H54 (cell line): ENCODE data around the gene RCOR1.
A peak's percentile ranks its signal among the peaks of the same experiment; 100 is the strongest.
"Not testable (repeated sequence)": the region's sequence is repeated elsewhere in the genome, so short reads cannot be mapped to it uniquely, and the experiment has no call there.

Experiments
- DNase-seq: peaks from one replicate; pipeline ENCODE4 v3.0.0; 2011; ENCODE audit warnings: low spot score, mixed read lengths; ENCODE audit not compliant: insufficient read length
- FAIRE-seq: peaks from 3 replicates; lab custom pipeline; 2011; peaks lifted over from hg19 to GRCh38; lab: Jason Lieb, UNC
- POLR2A ChIP-seq: IDR thresholded peaks from 2 replicates; pipeline ENCODE4 v1.6.1; 2011; ENCODE audit warnings: low read depth, mild to moderate bottlenecking, low read length

RCOR1 gene

GRCh38 chr14:102593825-102594137 lies 1.3 kb downstream of the RCOR1 start:
- TF ChIP-seq POLR2A: no peak
- FAIRE-seq (no peak), DNase-seq (peak; percentile 33)

- DNase-seq: peak; percentile 84
- TF ChIP-seq POLR2A: no peak
- FAIRE-seq: peak; percentile 90
Measured at GRCh38 chr14:102594514-102595175, 2.2 kb downstream of the RCOR1 start.

GRCh38 chr14:102601378-102601925 lies 9.0 kb downstream of the RCOR1 start:
- FAIRE-seq: no peak
- no peak for TF ChIP-seq POLR2A
- DNase-seq: no peak

- no peak for DNase-seq
- no peak for TF ChIP-seq POLR2A
- no peak for FAIRE-seq
Measured at GRCh38 chr14:102602421-102603292, 10.2 kb downstream of the RCOR1 start.

GRCh38 chr14:102603293-102603907 lies 11.0 kb downstream of the RCOR1 start:
- FAIRE-seq (no peak), DNase-seq (no peak)
- TF ChIP-seq POLR2A: no peak

GRCh38 chr14:102604183-102604582 lies 11.7 kb downstream of the RCOR1 start:
- TF ChIP-seq POLR2A: no peak
- no peak for FAIRE-seq
- DNase-seq: no peak

- DNase-seq (no peak), FAIRE-seq (peak; percentile 78)
- no peak for TF ChIP-seq POLR2A
Measured at GRCh38 chr14:102605029-102605428, 12.6 kb downstream of the RCOR1 start.

- FAIRE-seq (no peak), DNase-seq (no peak)
- TF ChIP-seq POLR2A: no peak
Measured at GRCh38 chr14:102606296-102606695, 13.8 kb downstream of the RCOR1 start.

GRCh38 chr14:102608064-102608446 lies 15.6 kb downstream of the RCOR1 start:
- no peak for TF ChIP-seq POLR2A
- FAIRE-seq (peak; percentile 30), DNase-seq (no peak)

- no peak for FAIRE-seq
- no peak for DNase-seq
- TF ChIP-seq POLR2A: no peak
Measured at GRCh38 chr14:102610968-102611811, 18.7 kb downstream of the RCOR1 start.

GRCh38 chr14:102616318-102616717 lies 23.9 kb downstream of the RCOR1 start:
- FAIRE-seq: no peak
- no peak for TF ChIP-seq POLR2A
- DNase-seq: no peak

GRCh38 chr14:102616799-102617198 lies 24.4 kb downstream of the RCOR1 start:
- FAIRE-seq: no peak

GRCh38 chr14:102619012-102619411 lies 26.6 kb downstream of the RCOR1 start:
- not testable (repeated sequence) for FAIRE-seq, DNase-seq

More at GRCh38 chr14:102616799-102617198, 24.4 kb downstream of the RCOR1 start:
- TF ChIP-seq POLR2A: no peak
- DNase-seq: no peak

- FAIRE-seq (no peak), DNase-seq (no peak)
- TF ChIP-seq POLR2A: no peak
Measured at GRCh38 chr14:102620413-102620812, 28.0 kb downstream of the RCOR1 start.
